Activated CD8-positive, alpha-beta T cell treated with anti-CD3 and anti-CD28 coated beads for 36 hours (primary cell): ENCODE measurements around the gene INTS13. TPM values are rescaled to one million over a fixed set of nuclear protein-coding genes. Genes with fewer than 3 reads are reported as not detected.

Experiments used
- ATAC-seq: fragments of 200-7000 bp; cut with Tn5 transposase; one replicate; pipeline ENCODE4 v1.10.0; 2021; ENCODE audit warnings: mild to moderate bottlenecking, moderate library complexity
- CTCF ChIA-PET: fragments of 350-600 bp; sonication (Branson Sonifier 250); formaldehyde crosslinking; loops from one replicate; lab custom pipeline; 2021; ENCODE audit warnings: antibody characterized with exemption; lab: Charles Lee
- POLR2A ChIA-PET: fragments of 350-600 bp; sonication (Branson Sonifier 250); formaldehyde crosslinking; loops from one replicate; lab custom pipeline; 2021; ENCODE audit warnings: antibody characterized with exemption; lab: Charles Lee
- DNase-seq: peaks from one replicate; pipeline ENCODE4 v3.0.0-alpha.2; 2020
- H3K27ac Mint-ChIP-seq: one replicate; pipeline ENCODE4 v1.8.0; 2021; ENCODE audit warnings: mild to moderate bottlenecking, mixed read lengths
- H3K27me3 Mint-ChIP-seq: one replicate; pipeline ENCODE4 v1.8.0; 2021; ENCODE audit warnings: mixed read lengths
- H3K36me3 Mint-ChIP-seq: one replicate; pipeline ENCODE4 v1.8.0; 2021; ENCODE audit warnings: low read depth, mixed read lengths
- H3K4me1 Mint-ChIP-seq: one replicate; pipeline ENCODE4 v1.8.0; 2021; ENCODE audit warnings: low read depth, mixed read lengths
- H3K4me3 Mint-ChIP-seq: one replicate; pipeline ENCODE4 v1.8.0; 2021; ENCODE audit warnings: mild to moderate bottlenecking, moderate library complexity, mixed read lengths
- H3K9me3 Mint-ChIP-seq: one replicate; pipeline ENCODE4 v1.8.0; 2021; ENCODE audit warnings: mixed read lengths
- CTCF ChIP-seq: fragments of 200-600 bp; IDR thresholded peaks from one replicate; pipeline ENCODE4 v1.8.0; 2022; ENCODE audit warnings: antibody characterized with exemption, mild to moderate bottlenecking
- intact Hi-C: fragments of 100-400 bp; cut with micrococcal nuclease; formaldehyde crosslinking; loops from one replicate; pipeline ENCODE4 v1.10.0; 2022
- total RNA-seq, 2 experiments: library from RNA; stranded (reverse); gene quantifications; one replicate each; pipeline ENCODE4 v1.2.3, GENCODE V29; 2021

The INTS13 gene
- total RNA-seq, 2 experiments from 2014 or later: 102 to 115 TPM

GRCh38 chr12:26891704-26892103 lies 46.1 kb downstream of the INTS13 start:
- Mint-ChIP-seq H3K9me3 (no peaks in the 10 kb centered on the region), H3K4me3 (no peak overlapping the region), H3K4me1 (no peaks in the 10 kb centered on the region), H3K27ac (no peak overlapping the region), H3K36me3 (peaks cover 9% of the 10 kb centered on the region), H3K27me3 (no peaks in the 10 kb centered on the region)
- TF ChIP-seq CTCF: no peak
- CTCF ChIA-PET: no interaction called here
- POLR2A ChIA-PET: interaction anchor here (1.7 kb wide), 1 partner anchor 59 kb away, joined by 6 read pairs; the partner anchor contains the start of gene ITPR2
- intact Hi-C loops: no loop called here
- ATAC-seq (no peak), DNase-seq (no peak)

- no peaks in the 10 kb centered on the region for H3K27me3 Mint-ChIP-seq
- H3K27ac Mint-ChIP-seq: no peak overlapping the region
- POLR2A ChIA-PET: interaction anchor here (0.6 kb wide), 1 partner anchor 426 kb away, joined by 3 read pairs; no protein-coding TSS in a partner anchor
- CTCF ChIA-PET: no interaction called here
- no peaks in the 10 kb centered on the region for H3K9me3 Mint-ChIP-seq
- no peak overlapping the region for H3K4me3 Mint-ChIP-seq
- no peaks in the 10 kb centered on the region for H3K4me1 Mint-ChIP-seq
- H3K36me3 Mint-ChIP-seq: peaks cover 5% of the 10 kb centered on the region
- no peak for ATAC-seq
- DNase-seq: no peak
- no peak for TF ChIP-seq CTCF
- intact Hi-C loops: no loop called here
These were observed 47.0 kb downstream of the INTS13 start for GRCh38 chr12:26890784-26891183.

GRCh38 chr12:26884765-26885576 lies 52.8 kb downstream of the INTS13 start:
- peak; percentile 97 for ATAC-seq
- H3K27me3 Mint-ChIP-seq: peaks cover 2% of the 10 kb centered on the region
- peak; percentile 96 for TF ChIP-seq CTCF
- H3K27ac Mint-ChIP-seq: no peak overlapping the region
- intact Hi-C loops: loop anchor here (2.0 kb wide), 1 partner anchor 32 kb away; no protein-coding TSS in a partner anchor
- H3K36me3 Mint-ChIP-seq: no peaks in the 10 kb centered on the region
- ChIA-PET POLR2A (interaction anchor here (1.0 kb wide), 1 partner anchor 12 kb away, joined by 3 read pairs; no protein-coding TSS in a partner anchor), CTCF (interaction anchor here (0.6 to 3.0 kb wide), 64 partner anchors 9 to 787 kb away, joined by 3 to 105 read pairs (median 5); partner anchors contain the start of genes ITPR2 and TM7SF3)
- H3K9me3 Mint-ChIP-seq: no peaks in the 10 kb centered on the region
- peaks cover 9% of the 10 kb centered on the region for H3K4me1 Mint-ChIP-seq
- peak overlapping the region; percentile 60 for H3K4me3 Mint-ChIP-seq
- DNase-seq: peak; percentile 90

GRCh38 chr12:26880625-26881024 lies 57.2 kb downstream of the INTS13 start:
- H3K27ac Mint-ChIP-seq: no peak overlapping the region
- H3K9me3 Mint-ChIP-seq: no peaks in the 10 kb centered on the region
- intact Hi-C loops: no loop called here
- H3K4me3 Mint-ChIP-seq: no peak overlapping the region
- peaks cover 2% of the 10 kb centered on the region for H3K27me3 Mint-ChIP-seq
- DNase-seq: no peak
- H3K4me1 Mint-ChIP-seq: peaks cover 9% of the 10 kb centered on the region
- no peaks in the 10 kb centered on the region for H3K36me3 Mint-ChIP-seq
- POLR2A ChIA-PET: no interaction called here
- no peak for TF ChIP-seq CTCF
- ATAC-seq: no peak
- CTCF ChIA-PET: interaction anchor here (0.9 to 1.3 kb wide), 2 partner anchors 9 to 10 kb away, joined by 3 to 6 read pairs; no protein-coding TSS in a partner anchor

- intact Hi-C loops: no loop called here
- POLR2A ChIA-PET: interaction anchor here (0.9 kb wide), 1 partner anchor 10 kb away, joined by 3 read pairs; no protein-coding TSS in a partner anchor
These were observed 59.1 kb downstream of the INTS13 start for GRCh38 chr12:26878661-26879119.

More at GRCh38 chr12:26878661-26879119, 59.1 kb downstream of the INTS13 start:
- Mint-ChIP-seq H3K4me1 (no peaks in the 10 kb centered on the region), H3K36me3 (no peaks in the 10 kb centered on the region), H3K9me3 (no peaks in the 10 kb centered on the region), H3K27ac (no peak overlapping the region), H3K4me3 (no peak overlapping the region), H3K27me3 (peaks cover 2% of the 10 kb centered on the region)
- DNase-seq (no peak), ATAC-seq (no peak)
- no peak for TF ChIP-seq CTCF
- CTCF ChIA-PET: interaction anchor here (0.6 to 1.7 kb wide), 11 partner anchors 10 to 182 kb away, joined by 3 to 7 read pairs (median 3); partner anchors contain the start of gene ITPR2
